C4-2B (cell line): Measurements from ENCODE around the gene ATP6V1G3.
"Not testable (repeated sequence)": the region's sequence is repeated elsewhere in the genome, so short reads cannot be mapped to it uniquely, and the experiment has no call there.

Experiments
- H3K27ac ChIP-seq: fragments of 450-650 bp; 2 replicates; pipeline ENCODE4 v1.5.1; 2017
- ZFX ChIP-seq: fragments of 450-650 bp; IDR thresholded peaks from 2 replicates; pipeline ENCODE4 v1.6.1; 2017
- TF ChIP-seq, protein P1 (sequence below): fragments of 450-650 bp; conservative IDR thresholded peaks from 2 replicates; pipeline ENCODE4 v1.5.1; 2017; ENCODE audit warnings: mild to moderate bottlenecking

The ATP6V1G3 gene

GRCh38 chr1:198491596-198491995 is 48.9 kb downstream of the ATP6V1G3 start:
- no peak overlapping the region for H3K27ac ChIP-seq
- TF ChIP-seq ZFX, result no peak
- TF ChIP-seq, protein P1, sequence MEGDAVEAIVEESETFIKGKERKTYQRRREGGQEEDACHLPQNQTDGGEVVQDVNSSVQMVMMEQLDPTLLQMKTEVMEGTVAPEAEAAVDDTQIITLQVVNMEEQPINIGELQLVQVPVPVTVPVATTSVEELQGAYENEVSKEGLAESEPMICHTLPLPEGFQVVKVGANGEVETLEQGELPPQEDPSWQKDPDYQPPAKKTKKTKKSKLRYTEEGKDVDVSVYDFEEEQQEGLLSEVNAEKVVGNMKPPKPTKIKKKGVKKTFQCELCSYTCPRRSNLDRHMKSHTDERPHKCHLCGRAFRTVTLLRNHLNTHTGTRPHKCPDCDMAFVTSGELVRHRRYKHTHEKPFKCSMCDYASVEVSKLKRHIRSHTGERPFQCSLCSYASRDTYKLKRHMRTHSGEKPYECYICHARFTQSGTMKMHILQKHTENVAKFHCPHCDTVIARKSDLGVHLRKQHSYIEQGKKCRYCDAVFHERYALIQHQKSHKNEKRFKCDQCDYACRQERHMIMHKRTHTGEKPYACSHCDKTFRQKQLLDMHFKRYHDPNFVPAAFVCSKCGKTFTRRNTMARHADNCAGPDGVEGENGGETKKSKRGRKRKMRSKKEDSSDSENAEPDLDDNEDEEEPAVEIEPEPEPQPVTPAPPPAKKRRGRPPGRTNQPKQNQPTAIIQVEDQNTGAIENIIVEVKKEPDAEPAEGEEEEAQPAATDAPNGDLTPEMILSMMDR, result no peak

DNA sequence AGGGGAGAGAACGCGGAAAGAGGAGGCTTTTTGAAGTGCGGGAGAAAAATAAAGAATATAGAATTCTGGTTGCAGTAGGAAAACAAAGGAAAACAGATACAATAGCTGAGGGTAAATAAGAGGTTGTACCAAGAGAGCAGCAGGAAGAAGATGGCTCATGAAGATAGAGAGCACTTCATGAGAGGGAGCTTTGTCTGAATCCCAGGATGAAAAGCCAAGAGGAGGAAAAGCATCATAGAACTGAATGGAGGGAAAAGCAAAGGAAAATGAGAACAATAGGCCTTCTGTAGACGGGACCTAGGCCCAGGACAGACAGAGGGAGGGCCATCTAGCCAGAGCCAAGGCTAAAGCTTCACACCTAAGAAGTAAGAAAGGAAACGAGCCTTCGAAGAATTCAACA is 49.5 kb downstream of the ATP6V1G3 start:
- TF ChIP-seq, protein P1, result no peak
- no peak for TF ChIP-seq ZFX
- no peak overlapping the region for H3K27ac ChIP-seq

- TF ChIP-seq ZFX, result no peak
- TF ChIP-seq, protein P1, result no peak
- H3K27ac ChIP-seq, result no peak overlapping the region
Observed at GRCh38 chr1:198490224-198490623, 50.3 kb downstream of the ATP6V1G3 start.

DNA sequence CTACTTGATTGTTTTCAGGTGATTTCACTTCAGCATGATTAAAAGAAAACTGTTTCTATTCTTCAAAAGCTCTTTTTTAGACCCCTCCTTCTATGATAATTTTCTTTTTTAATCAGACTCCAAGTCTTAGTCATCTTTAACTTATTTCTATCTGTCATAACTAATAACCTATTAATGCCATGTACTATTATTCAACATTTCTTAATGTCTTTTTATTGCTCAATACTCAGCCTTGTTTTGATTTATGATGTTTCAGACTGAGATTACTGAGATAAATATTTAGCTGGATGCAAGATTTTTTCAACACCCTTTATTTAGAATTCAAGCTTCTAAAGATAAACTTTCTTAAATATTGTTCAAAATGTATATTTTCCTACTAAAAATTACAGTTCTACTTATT is 53.6 kb downstream of the ATP6V1G3 start:
- TF ChIP-seq, protein P1, result no peak
- no peak for TF ChIP-seq ZFX
- H3K27ac ChIP-seq, result no peak overlapping the region

DNA sequence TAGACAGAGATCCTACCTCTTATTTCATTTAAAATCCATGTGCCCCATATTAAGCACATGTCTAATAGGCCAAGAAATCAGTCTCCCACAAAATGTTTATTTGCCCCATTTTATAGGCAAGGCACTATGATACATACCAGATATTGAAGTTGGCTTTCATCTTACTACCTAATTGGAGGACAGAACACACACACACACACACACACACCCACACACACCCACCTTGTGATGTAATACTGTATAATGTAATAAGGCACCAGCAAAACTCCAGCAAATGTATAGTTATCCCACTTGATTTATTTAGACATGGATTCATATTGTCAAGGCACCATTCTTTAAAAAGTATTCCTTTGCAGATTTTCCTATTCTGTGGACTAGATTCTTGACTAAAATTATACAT is 56.8 kb downstream of the ATP6V1G3 start:
- TF ChIP-seq, protein P1, result no peak
- TF ChIP-seq ZFX, result no peak
- no peak overlapping the region for H3K27ac ChIP-seq

- H3K27ac ChIP-seq, result no peak overlapping the region
- TF ChIP-seq, protein P1, result no peak
- TF ChIP-seq ZFX, result no peak
Observed at GRCh38 chr1:198483006-198483405, 57.5 kb downstream of the ATP6V1G3 start.

DNA sequence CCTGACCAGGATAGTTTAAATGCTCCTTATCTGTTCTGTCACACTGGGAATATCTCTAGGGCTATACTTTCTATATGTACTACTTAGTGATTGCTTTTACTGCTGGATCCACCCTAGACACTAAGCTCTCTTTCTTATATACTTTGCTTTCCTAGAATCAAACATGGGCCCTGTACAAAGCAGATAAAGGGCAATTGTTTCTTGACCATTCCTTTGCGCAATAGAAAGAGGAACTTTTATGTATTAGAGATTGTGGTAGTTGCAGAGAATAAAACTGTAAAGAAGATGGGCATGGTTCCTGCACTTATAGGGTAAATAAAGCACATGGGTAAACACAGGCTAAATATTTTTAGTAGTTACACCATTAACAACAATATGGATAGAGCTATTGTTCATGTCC is 58.8 kb downstream of the ATP6V1G3 start:
- TF ChIP-seq ZFX, result no peak
- H3K27ac ChIP-seq, result no peak overlapping the region

GRCh38 chr1:198480876-198481275 is 59.6 kb downstream of the ATP6V1G3 start:
- no peak overlapping the region for H3K27ac ChIP-seq
- TF ChIP-seq, protein P1, result no peak
- TF ChIP-seq ZFX, result no peak

DNA sequence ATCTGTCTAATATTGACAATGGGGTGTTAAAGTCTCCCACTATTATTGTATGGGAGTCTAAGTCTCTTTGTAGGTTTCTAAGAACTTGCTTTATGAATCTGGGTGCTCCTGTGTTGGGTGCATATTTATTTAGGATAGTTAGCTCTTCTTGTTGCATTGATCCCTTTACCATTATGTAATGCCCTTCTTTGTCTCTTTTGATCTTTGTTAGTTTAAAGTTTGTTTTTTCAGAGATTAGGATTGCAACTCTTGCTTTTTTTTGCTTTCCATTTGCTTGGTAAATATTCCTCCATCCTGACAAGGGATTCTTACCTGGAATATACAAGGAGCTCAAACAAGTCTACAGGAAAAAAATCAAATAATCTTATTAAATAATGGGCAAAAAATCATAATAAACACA is 63.1 kb downstream of the ATP6V1G3 start:
- not testable (repeated sequence) for H3K27ac ChIP-seq
